ENCODE measurements around the gene C19orf12. TPM values are rescaled to one million over a fixed set of nuclear protein-coding genes. Genes with fewer than 3 reads are reported as not detected.

C19orf12 gene
- polyA plus RNA-seq, 1 donor from 2014 or later, result 83.8 TPM

DNA sequence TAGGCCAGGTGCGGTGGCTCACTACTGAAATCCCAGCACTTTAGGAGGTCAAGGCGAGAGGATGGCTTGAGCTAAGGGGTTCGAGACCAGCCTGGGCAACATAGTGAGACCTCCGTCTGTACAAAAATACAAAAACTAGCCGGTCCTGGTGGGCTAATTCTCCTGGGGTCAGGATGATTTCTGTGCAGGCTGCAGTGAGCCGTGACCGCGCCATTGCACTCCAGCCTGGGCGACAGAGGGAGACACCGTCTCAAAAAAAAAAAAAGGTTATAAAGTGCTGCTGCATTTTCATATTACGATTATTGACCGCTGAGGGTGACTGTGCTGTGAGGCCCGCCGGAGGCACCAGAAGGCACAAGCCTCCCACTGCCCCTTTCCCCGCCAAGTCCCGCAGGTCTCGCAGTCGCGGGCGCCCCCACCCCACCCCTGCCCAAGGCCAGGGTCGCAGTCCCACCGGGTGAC is 50.3 kb downstream of the C19orf12 start:
- H3K36me3 ChIP-seq (ENCODE audit: insufficient read depth, low read length), result no peaks in the 10 kb centered on the region
- H2AFZ ChIP-seq (ENCODE audit: low read depth, low read length), result peak overlapping the region; percentile 27
- no peaks in the 10 kb centered on the region for H3K9me3 ChIP-seq (ENCODE audit: low read length)
- H3K4me2 ChIP-seq (ENCODE audit: low read length), result peak overlapping the region; percentile 30
- no peaks in the 10 kb centered on the region for H3F3A ChIP-seq (ENCODE audit: insufficient read depth, low read length, poor library complexity, severe bottlenecking)
- no peak overlapping the region for H3K27ac ChIP-seq (ENCODE audit: low read length)
- peaks cover 26% of the 10 kb centered on the region for H3K27me3 ChIP-seq (ENCODE audit: insufficient read depth, low read depth, low read length)
- H4K20me1 ChIP-seq (ENCODE audit: insufficient read depth), result no peaks in the 10 kb centered on the region
- H3K4me3 ChIP-seq (ENCODE audit: low read length), result peak overlapping the region; percentile 78
- TF ChIP-seq, protein P1, sequence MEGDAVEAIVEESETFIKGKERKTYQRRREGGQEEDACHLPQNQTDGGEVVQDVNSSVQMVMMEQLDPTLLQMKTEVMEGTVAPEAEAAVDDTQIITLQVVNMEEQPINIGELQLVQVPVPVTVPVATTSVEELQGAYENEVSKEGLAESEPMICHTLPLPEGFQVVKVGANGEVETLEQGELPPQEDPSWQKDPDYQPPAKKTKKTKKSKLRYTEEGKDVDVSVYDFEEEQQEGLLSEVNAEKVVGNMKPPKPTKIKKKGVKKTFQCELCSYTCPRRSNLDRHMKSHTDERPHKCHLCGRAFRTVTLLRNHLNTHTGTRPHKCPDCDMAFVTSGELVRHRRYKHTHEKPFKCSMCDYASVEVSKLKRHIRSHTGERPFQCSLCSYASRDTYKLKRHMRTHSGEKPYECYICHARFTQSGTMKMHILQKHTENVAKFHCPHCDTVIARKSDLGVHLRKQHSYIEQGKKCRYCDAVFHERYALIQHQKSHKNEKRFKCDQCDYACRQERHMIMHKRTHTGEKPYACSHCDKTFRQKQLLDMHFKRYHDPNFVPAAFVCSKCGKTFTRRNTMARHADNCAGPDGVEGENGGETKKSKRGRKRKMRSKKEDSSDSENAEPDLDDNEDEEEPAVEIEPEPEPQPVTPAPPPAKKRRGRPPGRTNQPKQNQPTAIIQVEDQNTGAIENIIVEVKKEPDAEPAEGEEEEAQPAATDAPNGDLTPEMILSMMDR (IDR thresholded peaks at IDR 0.05; ENCODE audit: poor library complexity, severe bottlenecking), result peak; percentile 15
- TF ChIP-seq SMC3 (conservative IDR thresholded peaks at IDR 0.05; ENCODE audit: poor library complexity) (no peak), EZH2 (IDR thresholded peaks at IDR 0.05; ENCODE audit: borderline replicate concordance, insufficient read depth, low read length, poor library complexity, severe bottlenecking) (no peak), MXI1 (conservative IDR thresholded peaks at IDR 0.05; ENCODE audit: poor library complexity, severe bottlenecking) (no peak)
- TF ChIP-seq, protein P2, sequence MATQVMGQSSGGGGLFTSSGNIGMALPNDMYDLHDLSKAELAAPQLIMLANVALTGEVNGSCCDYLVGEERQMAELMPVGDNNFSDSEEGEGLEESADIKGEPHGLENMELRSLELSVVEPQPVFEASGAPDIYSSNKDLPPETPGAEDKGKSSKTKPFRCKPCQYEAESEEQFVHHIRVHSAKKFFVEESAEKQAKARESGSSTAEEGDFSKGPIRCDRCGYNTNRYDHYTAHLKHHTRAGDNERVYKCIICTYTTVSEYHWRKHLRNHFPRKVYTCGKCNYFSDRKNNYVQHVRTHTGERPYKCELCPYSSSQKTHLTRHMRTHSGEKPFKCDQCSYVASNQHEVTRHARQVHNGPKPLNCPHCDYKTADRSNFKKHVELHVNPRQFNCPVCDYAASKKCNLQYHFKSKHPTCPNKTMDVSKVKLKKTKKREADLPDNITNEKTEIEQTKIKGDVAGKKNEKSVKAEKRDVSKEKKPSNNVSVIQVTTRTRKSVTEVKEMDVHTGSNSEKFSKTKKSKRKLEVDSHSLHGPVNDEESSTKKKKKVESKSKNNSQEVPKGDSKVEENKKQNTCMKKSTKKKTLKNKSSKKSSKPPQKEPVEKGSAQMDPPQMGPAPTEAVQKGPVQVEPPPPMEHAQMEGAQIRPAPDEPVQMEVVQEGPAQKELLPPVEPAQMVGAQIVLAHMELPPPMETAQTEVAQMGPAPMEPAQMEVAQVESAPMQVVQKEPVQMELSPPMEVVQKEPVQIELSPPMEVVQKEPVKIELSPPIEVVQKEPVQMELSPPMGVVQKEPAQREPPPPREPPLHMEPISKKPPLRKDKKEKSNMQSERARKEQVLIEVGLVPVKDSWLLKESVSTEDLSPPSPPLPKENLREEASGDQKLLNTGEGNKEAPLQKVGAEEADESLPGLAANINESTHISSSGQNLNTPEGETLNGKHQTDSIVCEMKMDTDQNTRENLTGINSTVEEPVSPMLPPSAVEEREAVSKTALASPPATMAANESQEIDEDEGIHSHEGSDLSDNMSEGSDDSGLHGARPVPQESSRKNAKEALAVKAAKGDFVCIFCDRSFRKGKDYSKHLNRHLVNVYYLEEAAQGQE (IDR thresholded peaks at IDR 0.05; ENCODE audit: borderline replicate concordance), result no peak
- H3K79me2 ChIP-seq (replicated peaks; ENCODE audit: insufficient read depth, low read length), result no peaks in the 10 kb centered on the region
- no peak overlapping the region for H3K9ac ChIP-seq (ENCODE audit: low read length)
- no peaks in the 10 kb centered on the region for H3K9me2 ChIP-seq (ENCODE audit: insufficient read depth, low read length)

DNA sequence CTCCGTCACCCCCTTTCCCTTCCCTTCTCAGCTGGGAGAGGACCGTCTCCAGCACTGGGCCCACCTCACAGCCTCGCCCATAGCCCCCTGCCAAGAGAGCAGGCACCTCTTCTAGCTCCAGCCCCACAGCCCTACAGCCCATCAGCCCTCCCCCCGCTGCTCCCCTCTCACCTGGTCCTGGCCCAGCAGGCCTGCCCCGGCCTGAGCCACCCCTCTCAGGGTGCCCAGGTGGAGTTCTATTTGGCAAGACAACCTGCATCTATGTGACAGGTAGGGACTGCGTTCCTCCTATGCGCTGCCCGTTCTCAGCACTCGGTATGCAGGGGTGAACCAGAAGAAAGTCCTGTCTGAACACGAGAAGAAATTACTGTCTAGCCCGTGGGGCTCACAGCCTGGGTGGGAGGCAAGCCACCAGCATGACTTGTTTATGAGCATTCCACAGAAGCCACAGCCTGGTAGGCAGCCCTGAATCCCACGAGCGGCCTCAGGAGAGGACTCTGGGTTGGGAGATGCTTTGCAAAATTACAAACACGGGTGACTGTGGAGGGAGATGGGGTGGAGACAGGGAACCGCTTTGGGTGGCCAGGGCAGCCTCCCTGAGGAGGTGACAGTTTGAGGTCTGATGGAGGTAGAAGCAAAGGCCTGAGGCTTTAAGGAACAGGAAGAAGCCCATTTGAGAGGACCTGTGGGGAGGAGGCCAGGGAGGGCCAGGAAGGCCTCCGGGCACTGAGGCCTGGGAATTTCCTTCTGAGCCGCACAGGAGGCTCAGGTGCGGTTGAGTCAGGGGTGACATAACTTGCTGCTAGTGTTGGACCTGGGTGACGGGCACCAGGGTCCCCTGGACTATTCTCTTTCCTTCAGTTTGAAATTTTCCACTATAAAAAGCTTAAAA is 51.0 kb downstream of the C19orf12 start:
- Histone ChIP-seq H3K4me3 (ENCODE audit: low read length) (peak overlapping the region; percentile 78), H3K27ac (ENCODE audit: low read length) (no peak overlapping the region)

More for the DNA sequence above, 51.0 kb downstream of the C19orf12 start:
- Histone ChIP-seq H3F3A (ENCODE audit: insufficient read depth, low read length, poor library complexity, severe bottlenecking) (no peaks in the 10 kb centered on the region), H3K27me3 (ENCODE audit: insufficient read depth, low read depth, low read length) (peaks cover 26% of the 10 kb centered on the region), H3K9me2 (ENCODE audit: insufficient read depth, low read length) (no peaks in the 10 kb centered on the region), H3K9ac (ENCODE audit: low read length) (no peak overlapping the region), H3K36me3 (ENCODE audit: insufficient read depth, low read length) (no peaks in the 10 kb centered on the region), H3K4me2 (ENCODE audit: low read length) (no peak overlapping the region), H3K9me3 (ENCODE audit: low read length) (no peaks in the 10 kb centered on the region), H3K79me2 (replicated peaks; ENCODE audit: insufficient read depth, low read length) (no peaks in the 10 kb centered on the region), H2AFZ (ENCODE audit: low read depth, low read length) (no peak overlapping the region), H4K20me1 (ENCODE audit: insufficient read depth) (no peaks in the 10 kb centered on the region)
- TF ChIP-seq, protein P2 (IDR thresholded peaks at IDR 0.05; ENCODE audit: borderline replicate concordance), result no peak
- TF ChIP-seq RAD21 (conservative IDR thresholded peaks at IDR 0.05) (no peak), MXI1 (conservative IDR thresholded peaks at IDR 0.05; ENCODE audit: poor library complexity, severe bottlenecking) (no peak), POLR2AphosphoS5 (IDR thresholded peaks at IDR 0.05) (no peak)

Data from neural cell (in vitro differentiated cells).